ENCODE measurements around the gene CNOT4. TPM values are rescaled to one million over a fixed set of nuclear protein-coding genes. Genes with fewer than 3 reads are reported as not detected.

CNOT4 gene
- total and polyA plus RNA-seq, 2 of the 13 experiments (the other 11 are each of a cell fraction or from before 2014, with no cell fraction given) = 7.4 to 8.4 TPM

DNA sequence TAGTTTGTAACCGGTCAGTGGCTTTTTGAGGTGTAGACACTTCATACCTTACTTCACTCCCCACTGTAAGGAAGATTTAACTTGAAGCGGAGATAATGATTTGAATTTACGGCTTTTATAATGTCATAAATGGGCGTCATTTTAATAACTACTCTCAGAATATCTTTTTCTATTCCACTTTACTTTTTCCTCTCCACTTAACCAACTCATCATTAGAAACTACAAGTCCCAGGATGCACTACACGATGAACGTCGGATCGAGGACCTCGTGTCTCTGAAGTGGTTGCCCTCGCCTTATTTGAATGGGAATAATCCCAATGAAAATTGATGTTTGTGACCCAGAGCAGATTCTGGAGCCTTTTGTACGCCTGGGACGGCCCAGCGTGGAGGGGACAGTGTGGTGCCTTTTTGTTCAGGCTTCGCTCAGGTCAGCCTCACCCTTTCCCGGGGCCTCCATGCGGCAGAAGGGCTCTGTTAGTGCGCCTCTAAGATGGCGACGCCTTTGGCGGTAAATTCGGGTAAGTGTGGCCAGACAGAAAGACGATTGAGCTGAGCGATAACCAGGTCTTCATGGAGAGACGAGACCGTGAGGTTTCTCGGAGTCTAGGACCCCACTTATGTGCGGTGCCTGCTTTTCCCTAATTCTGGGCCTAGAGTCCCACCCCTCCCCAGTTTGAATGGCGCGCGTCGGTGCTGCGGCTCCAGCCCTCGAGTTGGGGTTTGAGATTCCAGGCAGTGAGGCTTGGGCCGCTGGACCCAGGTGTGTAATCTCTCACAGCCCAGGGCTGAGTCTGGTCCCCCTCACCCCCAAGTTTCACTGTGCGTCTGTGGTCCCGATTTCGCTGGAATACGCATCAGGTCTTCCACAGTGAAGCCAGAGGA, 47.8 kb upstream of the CNOT4 start, which contains the start of gene NUP205 (continued):
- TF ChIP-seq, protein P1, sequence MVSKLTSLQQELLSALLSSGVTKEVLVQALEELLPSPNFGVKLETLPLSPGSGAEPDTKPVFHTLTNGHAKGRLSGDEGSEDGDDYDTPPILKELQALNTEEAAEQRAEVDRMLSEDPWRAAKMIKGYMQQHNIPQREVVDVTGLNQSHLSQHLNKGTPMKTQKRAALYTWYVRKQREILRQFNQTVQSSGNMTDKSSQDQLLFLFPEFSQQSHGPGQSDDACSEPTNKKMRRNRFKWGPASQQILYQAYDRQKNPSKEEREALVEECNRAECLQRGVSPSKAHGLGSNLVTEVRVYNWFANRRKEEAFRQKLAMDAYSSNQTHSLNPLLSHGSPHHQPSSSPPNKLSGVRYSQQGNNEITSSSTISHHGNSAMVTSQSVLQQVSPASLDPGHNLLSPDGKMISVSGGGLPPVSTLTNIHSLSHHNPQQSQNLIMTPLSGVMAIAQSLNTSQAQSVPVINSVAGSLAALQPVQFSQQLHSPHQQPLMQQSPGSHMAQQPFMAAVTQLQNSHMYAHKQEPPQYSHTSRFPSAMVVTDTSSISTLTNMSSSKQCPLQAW (CRISPR knock-in tag; IDR thresholded peaks at IDR 0.05) = peak; percentile 82; the same call in 1 of the 2 replicates
- TF ChIP-seq ATF7-NPFF (CRISPR knock-in tag; IDR thresholded peaks at IDR 0.05; ENCODE audit: low read depth) = peak; percentile 60; the same call in 1 of the 2 replicates
- no peak for TF ChIP-seq AGO2 (optimal IDR thresholded peaks at IDR 0.05; ENCODE audit: low read depth, low read length)
- peak; percentile 83 for TF ChIP-seq ZNF510 (CRISPR knock-in tag; IDR thresholded peaks at IDR 0.05; ENCODE audit: low read depth)
- TF ChIP-seq SIX1 (CRISPR knock-in tag; IDR thresholded peaks at IDR 0.05; ENCODE audit: borderline replicate concordance) = peak; percentile 14; the same call in 1 of the 2 replicates
- TF ChIP-seq HDAC2 (CRISPR knock-in tag; IDR thresholded peaks at IDR 0.05) = peak; percentile 70
- no peak for TF ChIP-seq ZNF772 (CRISPR knock-in tag; IDR thresholded peaks at IDR 0.05)
- 0 out of 2 replicates have a peak, but pooled peaks have one; percentile 55 for TF ChIP-seq ZNF678 (CRISPR knock-in tag; IDR thresholded peaks at IDR 0.05)
- no peak for TF ChIP-seq ZNF121 (CRISPR knock-in tag; IDR thresholded peaks at IDR 0.05)
- no peak for TF ChIP-seq ZEB1 (IDR thresholded peaks at IDR 0.05; ENCODE audit: insufficient replicate concordance, low read depth)
- TF ChIP-seq TARDBP (CRISPR knock-in tag; IDR thresholded peaks at IDR 0.05) = peak; percentile 45; the same call in 1 of the 2 replicates
- TF ChIP-seq, protein P2, sequence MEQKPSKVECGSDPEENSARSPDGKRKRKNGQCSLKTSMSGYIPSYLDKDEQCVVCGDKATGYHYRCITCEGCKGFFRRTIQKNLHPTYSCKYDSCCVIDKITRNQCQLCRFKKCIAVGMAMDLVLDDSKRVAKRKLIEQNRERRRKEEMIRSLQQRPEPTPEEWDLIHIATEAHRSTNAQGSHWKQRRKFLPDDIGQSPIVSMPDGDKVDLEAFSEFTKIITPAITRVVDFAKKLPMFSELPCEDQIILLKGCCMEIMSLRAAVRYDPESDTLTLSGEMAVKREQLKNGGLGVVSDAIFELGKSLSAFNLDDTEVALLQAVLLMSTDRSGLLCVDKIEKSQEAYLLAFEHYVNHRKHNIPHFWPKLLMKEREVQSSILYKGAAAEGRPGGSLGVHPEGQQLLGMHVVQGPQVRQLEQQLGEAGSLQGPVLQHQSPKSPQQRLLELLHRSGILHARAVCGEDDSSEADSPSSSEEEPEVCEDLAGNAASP (CRISPR knock-in tag; IDR thresholded peaks at IDR 0.05; ENCODE audit: borderline replicate concordance) = 0 out of 2 replicates have a peak, but pooled peaks have one; percentile 28
- no peak for TF ChIP-seq ZBTB7A (CRISPR knock-in tag; IDR thresholded peaks at IDR 0.05)
- no peak for TF ChIP-seq ZNF496 (CRISPR knock-in tag; IDR thresholded peaks at IDR 0.05; ENCODE audit: insufficient replicate concordance)
- TF ChIP-seq NFIB (CRISPR knock-in tag; IDR thresholded peaks at IDR 0.05; ENCODE audit: borderline replicate concordance) = no peak
- peak; percentile 86 for TF ChIP-seq YEATS2 (CRISPR knock-in tag; IDR thresholded peaks at IDR 0.05; ENCODE audit: borderline replicate concordance)
- no peak for TF ChIP-seq ZNF660 (CRISPR knock-in tag; IDR thresholded peaks at IDR 0.05; ENCODE audit: borderline replicate concordance, low read depth)
- peak; percentile 84; the same call in 1 of the 2 replicates for TF ChIP-seq TAF1 (CRISPR knock-in tag; IDR thresholded peaks at IDR 0.05)
- no peak for TF ChIP-seq POLR2AphosphoS2 (IDR thresholded peaks at IDR 0.05; ENCODE audit: low read depth, low read length)
- TF ChIP-seq ELF1 (CRISPR knock-in tag; IDR thresholded peaks at IDR 0.05) = peak; percentile 55
- TF ChIP-seq ZZZ3 (CRISPR knock-in tag; IDR thresholded peaks at IDR 0.05; ENCODE audit: borderline replicate concordance) = peak; percentile 52; the same call in 1 of the 2 replicates
- peak; percentile 79; the same call in 1 of the 2 replicates for TF ChIP-seq ZSCAN21 (CRISPR knock-in tag; IDR thresholded peaks at IDR 0.05; ENCODE audit: borderline replicate concordance)
- TF ChIP-seq, protein P3, sequence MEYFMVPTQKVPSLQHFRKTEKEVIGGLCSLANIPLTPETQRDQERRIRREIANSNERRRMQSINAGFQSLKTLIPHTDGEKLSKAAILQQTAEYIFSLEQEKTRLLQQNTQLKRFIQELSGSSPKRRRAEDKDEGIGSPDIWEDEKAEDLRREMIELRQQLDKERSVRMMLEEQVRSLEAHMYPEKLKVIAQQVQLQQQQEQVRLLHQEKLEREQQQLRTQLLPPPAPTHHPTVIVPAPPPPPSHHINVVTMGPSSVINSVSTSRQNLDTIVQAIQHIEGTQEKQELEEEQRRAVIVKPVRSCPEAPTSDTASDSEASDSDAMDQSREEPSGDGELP (IDR thresholded peaks at IDR 0.05; ENCODE audit: borderline replicate concordance, low read depth) = no peak
- TF ChIP-seq MYC (CRISPR knock-in tag; IDR thresholded peaks at IDR 0.05; ENCODE audit: borderline replicate concordance) = peak; percentile 92
- TF ChIP-seq REPIN1 (CRISPR knock-in tag; IDR thresholded peaks at IDR 0.05; ENCODE audit: borderline replicate concordance, low read depth) = peak; percentile 78; the same call in 1 of the 2 replicates
- peak; percentile 54; the same call in 1 of the 2 replicates for TF ChIP-seq MTA1 (CRISPR knock-in tag; IDR thresholded peaks at IDR 0.05; ENCODE audit: borderline replicate concordance)

All from HepG2 (cell line).